ENCODE data around the gene SLC38A6. TPM values are rescaled to one million over a fixed set of nuclear protein-coding genes. Genes with fewer than 3 reads are reported as not detected.

The SLC38A6 gene
- total and polyA plus RNA-seq, 7 donors = 1.5 to 11.9 (median 4.9) TPM

DNA sequence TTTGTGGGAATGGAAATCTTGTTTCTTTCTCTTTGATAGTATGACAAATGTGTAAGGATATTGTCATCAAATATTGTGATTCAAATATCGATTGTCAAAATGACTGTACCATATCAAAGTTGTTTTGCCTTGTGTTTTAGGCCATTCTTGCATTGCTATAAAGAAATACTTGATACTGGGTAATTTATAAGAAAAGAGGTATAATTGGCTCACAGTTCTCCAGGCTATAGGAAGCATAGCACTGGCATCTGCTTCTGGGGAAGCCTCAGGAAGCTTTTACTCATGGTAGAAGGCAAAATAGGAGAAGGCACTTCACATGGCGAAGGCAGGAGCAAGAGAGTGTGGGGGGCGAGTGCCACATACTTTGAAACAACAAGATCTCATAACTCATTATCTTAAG is 8.0 kb upstream of the SLC38A6 start:
- TF ChIP-seq, protein P1, sequence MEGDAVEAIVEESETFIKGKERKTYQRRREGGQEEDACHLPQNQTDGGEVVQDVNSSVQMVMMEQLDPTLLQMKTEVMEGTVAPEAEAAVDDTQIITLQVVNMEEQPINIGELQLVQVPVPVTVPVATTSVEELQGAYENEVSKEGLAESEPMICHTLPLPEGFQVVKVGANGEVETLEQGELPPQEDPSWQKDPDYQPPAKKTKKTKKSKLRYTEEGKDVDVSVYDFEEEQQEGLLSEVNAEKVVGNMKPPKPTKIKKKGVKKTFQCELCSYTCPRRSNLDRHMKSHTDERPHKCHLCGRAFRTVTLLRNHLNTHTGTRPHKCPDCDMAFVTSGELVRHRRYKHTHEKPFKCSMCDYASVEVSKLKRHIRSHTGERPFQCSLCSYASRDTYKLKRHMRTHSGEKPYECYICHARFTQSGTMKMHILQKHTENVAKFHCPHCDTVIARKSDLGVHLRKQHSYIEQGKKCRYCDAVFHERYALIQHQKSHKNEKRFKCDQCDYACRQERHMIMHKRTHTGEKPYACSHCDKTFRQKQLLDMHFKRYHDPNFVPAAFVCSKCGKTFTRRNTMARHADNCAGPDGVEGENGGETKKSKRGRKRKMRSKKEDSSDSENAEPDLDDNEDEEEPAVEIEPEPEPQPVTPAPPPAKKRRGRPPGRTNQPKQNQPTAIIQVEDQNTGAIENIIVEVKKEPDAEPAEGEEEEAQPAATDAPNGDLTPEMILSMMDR (IDR thresholded peaks at IDR 0.05) = no peak
- H3K36me3 ChIP-seq (ENCODE audit: insufficient read depth in 1 of 2, low read depth in 1 of 2) = peaks cover 0 to 41% of the 10 kb centered on the region in 2 donors
- WGBS, 3 donors = 95 to 98% (median 97%) methylated on average over 3 of the region's 3 CpGs
- intact Hi-C loops (cut with DNase I) = no loop called here
- peaks cover 50% of the 10 kb centered on the region for H3K4me1 ChIP-seq
- DNase-seq (no peak), ATAC-seq (peak in 2 of 4 donors; percentile 4 to 16)
- H3K27ac ChIP-seq = peak overlapping the region; percentile 28
- H3K9me3 ChIP-seq = no peaks in the 10 kb centered on the region
- no peak overlapping the region for H3K4me3 ChIP-seq
- no peaks in the 10 kb centered on the region for H3K27me3 ChIP-seq (ENCODE audit: insufficient read depth in 3 of 3, low read length in 2 of 3)

DNA sequence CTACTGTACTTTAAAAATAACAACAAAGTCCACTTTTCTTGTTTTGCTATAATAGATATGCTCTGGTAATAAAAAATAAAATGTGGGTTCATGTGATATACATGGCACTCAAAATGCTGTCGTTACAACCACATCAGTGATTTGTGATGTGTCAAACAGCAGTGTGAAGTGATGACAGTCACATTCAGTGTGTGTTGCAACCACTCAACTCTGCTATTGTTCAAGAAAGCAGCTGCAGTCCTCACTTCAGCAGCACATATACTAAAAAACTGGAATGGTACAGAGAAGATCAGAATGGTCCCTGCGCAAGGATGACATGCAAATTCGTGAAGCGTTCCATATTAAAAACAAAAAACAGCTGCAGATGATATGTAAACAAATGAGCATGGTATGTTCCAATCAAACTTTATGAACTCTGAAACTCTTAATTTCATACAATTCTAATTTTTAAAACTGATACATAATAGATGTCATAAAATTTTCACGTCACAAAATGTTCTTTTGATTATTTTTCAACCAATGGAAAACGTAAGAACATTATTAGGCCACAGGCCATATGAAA is 6.9 kb upstream of the SLC38A6 start:
- intact Hi-C loops (cut with DNase I) = no loop called here
- WGBS, 3 donors = 40 to 57% (median 43%) methylated on average over 6 of the region's 6 CpGs
- no peaks in the 10 kb centered on the region for H3K9me3 ChIP-seq
- TF ChIP-seq, protein P1 (IDR thresholded peaks at IDR 0.05) = no peak
- DNase-seq (no peak), ATAC-seq (peak; percentile 65 to 95 (median 84))
- H3K36me3 ChIP-seq (ENCODE audit: insufficient read depth in 1 of 2, low read depth in 1 of 2) = peaks cover 0 to 49% of the 10 kb centered on the region in 2 donors
- no peaks in the 10 kb centered on the region for H3K27me3 ChIP-seq (ENCODE audit: insufficient read depth in 3 of 3, low read length in 2 of 3)
- no peak overlapping the region for H3K4me3 ChIP-seq
- peak overlapping the region; percentile 28 for H3K27ac ChIP-seq
- peaks cover 47% of the 10 kb centered on the region for H3K4me1 ChIP-seq

DNA sequence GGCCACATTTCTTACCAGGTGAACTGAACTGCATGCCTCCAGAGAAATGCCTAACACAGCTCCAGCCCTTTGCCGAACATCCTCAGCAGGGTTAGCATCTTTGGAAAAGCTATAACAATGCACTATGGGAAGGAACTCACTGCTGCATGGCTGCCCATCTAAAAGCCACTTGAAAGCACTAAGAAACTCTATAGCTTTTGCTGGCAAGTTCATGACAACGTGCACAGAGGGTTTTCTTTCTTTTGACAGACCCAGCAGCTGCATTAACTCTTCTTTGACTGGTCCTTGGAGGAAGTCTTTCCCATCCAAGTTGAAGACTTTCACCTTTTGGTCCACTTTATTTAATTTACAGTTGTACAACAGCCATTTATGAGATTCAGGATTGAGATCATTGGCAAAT is 5.5 kb upstream of the SLC38A6 start:
- no peak overlapping the region for H3K4me3 ChIP-seq
- H3K4me1 ChIP-seq = peaks cover 48% of the 10 kb centered on the region
- DNase-seq (no peak), ATAC-seq (no peak)
- H3K27ac ChIP-seq = peak overlapping the region; percentile 21
- 11 to 36% (median 18%) methylated on average over 2 of the region's 2 CpGs for WGBS, 3 donors
- no peaks in the 10 kb centered on the region for H3K27me3 ChIP-seq (ENCODE audit: insufficient read depth in 3 of 3, low read length in 2 of 3)
- intact Hi-C loops (cut with DNase I) = loop anchor here in 1 of 2 donors (5.0 kb wide), 1 partner anchor 323 kb away; no protein-coding TSS in a partner anchor
- H3K9me3 ChIP-seq = no peaks in the 10 kb centered on the region
- TF ChIP-seq, protein P1 (IDR thresholded peaks at IDR 0.05) = no peak
- peaks cover 0 to 53% of the 10 kb centered on the region in 2 donors for H3K36me3 ChIP-seq (ENCODE audit: insufficient read depth in 1 of 2, low read depth in 1 of 2)

DNA sequence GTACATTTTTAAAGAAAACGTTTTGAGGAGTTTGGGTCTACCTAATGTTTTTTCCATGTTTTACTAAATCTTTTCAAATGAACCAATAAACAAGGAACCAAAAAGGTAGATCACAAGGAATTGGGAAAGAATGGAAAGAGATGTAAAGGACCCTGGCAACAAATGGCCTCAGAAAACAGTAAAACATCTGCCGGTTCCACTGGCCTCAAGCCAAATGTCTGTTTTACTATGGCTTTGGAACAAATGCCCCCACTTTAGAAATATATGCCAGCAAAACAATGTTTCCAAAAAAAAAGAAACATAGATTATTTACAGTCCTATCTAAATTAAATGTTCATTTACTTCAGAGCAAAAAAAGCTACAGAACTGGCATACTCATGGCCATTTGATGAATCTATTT is 3.2 kb upstream of the SLC38A6 start:
- TF ChIP-seq, protein P1 (IDR thresholded peaks at IDR 0.05) = no peak
- Histone ChIP-seq H3K27ac (peak overlapping the region; percentile 32), H3K4me3 (peak overlapping the region; percentile 94), H3K4me1 (peaks cover 57% of the 10 kb centered on the region), H3K9me3 (no peaks in the 10 kb centered on the region), H3K36me3 (ENCODE audit: insufficient read depth in 1 of 2, low read depth in 1 of 2) (peaks cover 0 to 55% of the 10 kb centered on the region in 2 donors), H3K27me3 (ENCODE audit: insufficient read depth in 3 of 3, low read length in 2 of 3) (no peaks in the 10 kb centered on the region)
- 15 to 28% (median 16%) methylated on average over 2 of the region's 2 CpGs for WGBS, 3 donors
- no peak for DNase-seq
- intact Hi-C loops (cut with DNase I) = loop anchor here in 1 of 2 donors (5.0 kb wide), 1 partner anchor 326 kb away; no protein-coding TSS in a partner anchor
- ATAC-seq = no peak
